ENCODE results near the gene ADAD2.

The ADAD2 gene

DNA sequence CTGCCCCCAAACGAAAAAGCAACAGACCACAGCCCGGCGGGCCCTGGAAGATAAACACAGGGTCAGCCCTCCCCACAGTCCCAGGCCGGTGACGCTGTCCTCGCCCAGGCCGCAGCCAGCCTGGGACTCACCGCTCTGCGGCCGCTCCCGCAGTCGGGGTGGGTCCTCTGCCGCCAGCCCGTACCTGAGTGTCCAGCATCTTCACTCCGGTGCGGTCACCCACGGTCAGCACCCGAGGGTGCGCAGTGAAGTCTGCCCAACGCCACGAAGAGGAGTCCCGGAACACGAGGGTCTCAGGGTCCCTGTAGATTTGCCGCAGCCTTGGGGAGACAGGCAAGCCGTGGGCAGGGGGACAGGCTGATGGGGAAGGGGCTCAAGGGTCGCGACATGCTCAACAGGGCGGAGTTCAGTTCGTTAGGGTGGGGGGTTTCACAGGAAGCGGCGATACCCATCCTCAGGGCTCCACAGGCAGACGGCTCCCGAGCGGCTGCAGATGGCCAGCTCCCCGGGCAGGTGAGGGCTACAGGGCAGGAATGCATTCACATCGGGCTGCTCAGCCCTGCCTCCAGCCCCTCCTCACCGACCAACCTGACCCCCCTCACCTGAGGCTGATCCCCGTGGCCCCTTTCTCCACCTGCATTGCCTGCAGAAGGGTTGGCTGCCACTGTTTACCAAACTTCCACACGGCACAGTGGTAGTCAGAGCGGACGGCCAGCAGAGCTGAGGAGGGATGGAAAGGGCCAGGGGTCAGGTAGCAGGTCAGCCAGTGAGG is 9.6 kb upstream of the ADAD2 start:
- no peak overlapping the region for H3K27ac ChIP-seq
- TF ChIP-seq, protein P1, sequence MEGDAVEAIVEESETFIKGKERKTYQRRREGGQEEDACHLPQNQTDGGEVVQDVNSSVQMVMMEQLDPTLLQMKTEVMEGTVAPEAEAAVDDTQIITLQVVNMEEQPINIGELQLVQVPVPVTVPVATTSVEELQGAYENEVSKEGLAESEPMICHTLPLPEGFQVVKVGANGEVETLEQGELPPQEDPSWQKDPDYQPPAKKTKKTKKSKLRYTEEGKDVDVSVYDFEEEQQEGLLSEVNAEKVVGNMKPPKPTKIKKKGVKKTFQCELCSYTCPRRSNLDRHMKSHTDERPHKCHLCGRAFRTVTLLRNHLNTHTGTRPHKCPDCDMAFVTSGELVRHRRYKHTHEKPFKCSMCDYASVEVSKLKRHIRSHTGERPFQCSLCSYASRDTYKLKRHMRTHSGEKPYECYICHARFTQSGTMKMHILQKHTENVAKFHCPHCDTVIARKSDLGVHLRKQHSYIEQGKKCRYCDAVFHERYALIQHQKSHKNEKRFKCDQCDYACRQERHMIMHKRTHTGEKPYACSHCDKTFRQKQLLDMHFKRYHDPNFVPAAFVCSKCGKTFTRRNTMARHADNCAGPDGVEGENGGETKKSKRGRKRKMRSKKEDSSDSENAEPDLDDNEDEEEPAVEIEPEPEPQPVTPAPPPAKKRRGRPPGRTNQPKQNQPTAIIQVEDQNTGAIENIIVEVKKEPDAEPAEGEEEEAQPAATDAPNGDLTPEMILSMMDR (conservative IDR thresholded peaks at IDR 0.05): no peak
- TF ChIP-seq ZFX (IDR thresholded peaks at IDR 0.05): no peak

- no peak for TF ChIP-seq ZFX (IDR thresholded peaks at IDR 0.05)
- no peak overlapping the region for H3K27ac ChIP-seq
Measured at GRCh38 chr16:84182104-84182503, 8.9 kb upstream of the ADAD2 start.

DNA sequence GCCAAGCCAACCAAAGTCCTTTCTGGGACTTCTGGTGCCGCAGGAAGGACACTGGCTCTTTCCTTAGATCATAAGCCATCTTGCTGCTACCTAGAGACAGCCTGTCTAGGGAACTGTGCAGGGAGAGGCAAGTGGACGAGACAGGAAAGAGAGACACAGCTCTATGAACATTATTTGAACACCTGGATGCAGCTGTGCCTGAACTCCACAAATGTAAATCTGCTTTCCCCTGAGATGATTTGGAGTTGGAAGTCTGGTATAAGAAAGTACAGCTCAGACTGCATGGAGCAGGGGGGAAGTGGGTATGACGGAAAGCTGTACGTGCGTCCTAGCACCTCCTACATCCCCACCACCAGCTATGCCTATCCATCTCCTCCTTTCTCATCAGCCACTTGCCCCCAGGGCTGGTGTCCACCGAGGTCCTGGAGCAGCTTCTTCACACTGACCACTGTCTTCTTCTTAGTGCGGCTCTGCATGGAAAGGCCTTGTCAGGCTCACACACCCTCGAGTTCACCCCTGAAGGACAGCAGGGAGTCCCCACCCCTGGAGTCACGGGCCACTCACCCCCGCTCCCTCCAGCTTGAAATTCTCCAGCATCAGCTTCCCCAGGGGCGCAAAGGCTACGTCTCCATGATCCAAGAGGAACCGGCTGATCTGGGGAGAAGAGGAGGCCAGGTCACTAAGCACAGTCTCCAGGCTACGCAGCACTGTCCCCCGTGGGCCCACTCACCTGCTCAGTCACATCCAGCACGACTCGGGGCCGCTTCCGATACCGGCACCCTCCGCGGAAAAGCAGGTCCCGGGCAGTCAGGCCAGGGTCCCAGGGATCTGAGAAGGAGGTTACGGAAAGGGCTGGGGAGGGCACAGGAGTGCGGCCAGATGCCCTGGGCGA is 8.0 kb upstream of the ADAD2 start:
- H3K27ac ChIP-seq: no peak overlapping the region
- TF ChIP-seq, protein P1 (conservative IDR thresholded peaks at IDR 0.05): no peak
- no peak for TF ChIP-seq ZFX (IDR thresholded peaks at IDR 0.05)

- TF ChIP-seq ZFX (IDR thresholded peaks at IDR 0.05): no peak
- TF ChIP-seq, protein P1 (conservative IDR thresholded peaks at IDR 0.05): no peak
- H3K27ac ChIP-seq: no peak overlapping the region
Measured at GRCh38 chr16:84183572-84183875, 7.4 kb upstream of the ADAD2 start.

DNA sequence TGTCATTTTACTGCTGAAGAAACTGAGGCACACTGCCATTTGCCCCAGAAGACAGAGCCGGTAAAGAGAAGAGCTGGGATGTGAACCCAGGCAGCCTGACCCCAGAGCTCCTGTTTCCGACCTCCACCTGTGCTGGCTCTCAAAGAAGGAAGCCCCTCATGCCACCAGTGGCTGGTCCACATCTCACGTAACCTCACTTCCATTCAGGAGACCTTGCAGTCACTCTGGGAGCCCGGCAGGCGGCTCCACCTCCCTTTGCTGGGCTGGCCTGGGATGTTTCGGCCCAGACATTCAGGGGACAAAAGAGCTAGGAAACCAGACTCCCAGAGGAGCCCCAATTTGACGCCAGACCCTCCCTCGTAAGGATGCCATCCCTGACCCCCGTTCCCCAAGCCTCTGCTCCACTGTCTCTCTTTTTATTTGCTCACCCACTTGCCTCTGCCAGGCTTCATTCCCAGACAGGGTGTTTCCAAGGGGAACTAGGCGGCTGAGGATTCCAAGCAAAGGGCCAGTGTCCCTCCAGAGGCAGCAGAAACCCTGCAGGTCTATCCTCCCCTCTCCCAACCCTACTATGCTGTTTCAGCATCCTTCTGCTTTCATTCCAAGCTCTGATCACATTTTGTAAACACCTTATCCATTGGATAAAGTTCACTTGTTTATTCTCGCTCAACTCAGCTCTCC is 6.9 kb upstream of the ADAD2 start:
- H3K27ac ChIP-seq: no peak overlapping the region
- TF ChIP-seq, protein P1 (conservative IDR thresholded peaks at IDR 0.05): peak; percentile 47
- no peak for TF ChIP-seq ZFX (IDR thresholded peaks at IDR 0.05)

GRCh38 chr16:84184775-84185174 is 6.2 kb upstream of the ADAD2 start:
- no peak for TF ChIP-seq ZFX (IDR thresholded peaks at IDR 0.05)
- TF ChIP-seq, protein P1 (conservative IDR thresholded peaks at IDR 0.05): no peak
- no peak overlapping the region for H3K27ac ChIP-seq

DNA sequence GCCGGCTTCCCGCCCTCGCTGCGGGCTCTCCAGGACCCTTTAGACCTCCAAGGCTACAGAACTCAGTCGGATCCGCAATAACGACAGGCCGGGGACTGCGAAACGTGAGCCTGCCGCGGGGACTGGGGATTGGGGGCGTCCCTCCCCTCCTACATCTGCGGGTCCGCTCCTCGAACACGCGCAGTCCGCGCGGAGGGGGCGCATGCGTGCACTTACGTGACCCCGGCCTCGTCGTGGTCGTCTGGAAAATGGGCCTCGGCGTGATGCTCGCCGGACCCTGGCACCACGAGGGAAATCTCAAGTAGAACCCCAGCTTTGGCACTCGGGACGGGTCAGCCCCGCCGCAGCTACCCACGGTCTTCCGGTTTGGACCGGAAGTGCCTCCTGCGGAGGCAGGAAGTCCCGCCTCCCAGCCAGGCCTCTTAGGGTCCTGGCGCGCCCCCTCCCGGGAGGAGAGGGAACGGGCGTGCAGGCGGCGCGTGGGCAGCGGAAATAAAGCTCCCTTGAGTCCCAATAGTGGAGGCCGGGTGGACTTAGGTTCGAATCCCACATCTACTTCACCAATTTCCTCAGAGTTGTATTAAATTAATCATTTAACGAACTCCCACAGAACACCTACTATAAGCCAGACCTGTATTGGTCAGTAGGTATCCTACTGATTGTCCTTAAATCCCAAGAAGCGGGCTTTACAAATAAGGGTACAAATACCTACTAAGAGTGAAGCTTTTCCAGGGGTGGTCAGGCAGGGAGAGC is 4.1 kb upstream of the ADAD2 start, which contains the start of gene TAF1C:
TAF1C (minus strand) TSS at position 373 of the 753 bp plus-strand sequence. CDS start 2,069 bp downstream, outside the sequence.
- H3K27ac ChIP-seq: peak within 1 kb of the TSS; percentile 80
- TF ChIP-seq, protein P1 (conservative IDR thresholded peaks at IDR 0.05): peak; percentile 98
- no peak for TF ChIP-seq ZFX (IDR thresholded peaks at IDR 0.05)

Data from C4-2B (cell line).